Activated naive CD4-positive, alpha-beta T cell treated with anti-CD3 and anti-CD28 coated beads, Interleukin-2, amount 50 U/mL, for 24 hours (primary cell): ENCODE data around the gene MPO.

ENCODE experiments used
- H3K27ac Mint-ChIP-seq: one replicate; pipeline ENCODE4 v1.8.0; 2021; ENCODE audit warnings: mild to moderate bottlenecking, mixed read lengths
- H3K27me3 Mint-ChIP-seq: one replicate; pipeline ENCODE4 v1.8.0; 2021; ENCODE audit warnings: mixed read lengths
- H3K36me3 Mint-ChIP-seq: one replicate; pipeline ENCODE4 v1.8.0; 2021; ENCODE audit warnings: mixed read lengths
- H3K4me1 Mint-ChIP-seq: one replicate; pipeline ENCODE4 v1.8.0; 2021; ENCODE audit warnings: mixed read lengths
- H3K4me3 Mint-ChIP-seq: one replicate; pipeline ENCODE4 v1.8.0; 2021; ENCODE audit warnings: mild to moderate bottlenecking, mixed read lengths
- H3K9me3 Mint-ChIP-seq: one replicate; pipeline ENCODE4 v1.8.0; 2021; ENCODE audit warnings: mixed read lengths

Gene MPO

GRCh38 chr17:58322581-58323185 lies 41.9 kb upstream of the MPO start:
- no peak overlapping the region for H3K27ac Mint-ChIP-seq
- peaks cover 29% of the 10 kb centered on the region for H3K4me1 Mint-ChIP-seq
- H3K9me3 Mint-ChIP-seq: no peaks in the 10 kb centered on the region
- H3K4me3 Mint-ChIP-seq: no peak overlapping the region
- no peaks in the 10 kb centered on the region for H3K27me3 Mint-ChIP-seq
- H3K36me3 Mint-ChIP-seq: no peaks in the 10 kb centered on the region

GRCh38 chr17:58321571-58322525 lies 41.1 kb upstream of the MPO start:
- no peaks in the 10 kb centered on the region for H3K27me3 Mint-ChIP-seq
- H3K36me3 Mint-ChIP-seq: no peaks in the 10 kb centered on the region
- peaks cover 27% of the 10 kb centered on the region for H3K4me1 Mint-ChIP-seq
- no peaks in the 10 kb centered on the region for H3K9me3 Mint-ChIP-seq
- H3K27ac Mint-ChIP-seq: no peak overlapping the region
- H3K4me3 Mint-ChIP-seq: no peak overlapping the region

- peaks cover 18% of the 10 kb centered on the region for H3K4me1 Mint-ChIP-seq
Measured at GRCh38 chr17:58320570-58321323, 40.0 kb upstream of the MPO start.

GRCh38 chr17:58320163-58320558 lies 39.4 kb upstream of the MPO start:
- no peaks in the 10 kb centered on the region for H3K27me3 Mint-ChIP-seq
- peaks cover 15% of the 10 kb centered on the region for H3K4me1 Mint-ChIP-seq
- H3K27ac Mint-ChIP-seq: no peak overlapping the region
- no peaks in the 10 kb centered on the region for H3K36me3 Mint-ChIP-seq
- no peaks in the 10 kb centered on the region for H3K9me3 Mint-ChIP-seq
- H3K4me3 Mint-ChIP-seq: no peak overlapping the region

More at GRCh38 chr17:58320570-58321323, 40.0 kb upstream of the MPO start:
- no peak overlapping the region for H3K27ac Mint-ChIP-seq
- no peaks in the 10 kb centered on the region for H3K27me3 Mint-ChIP-seq
- H3K9me3 Mint-ChIP-seq: no peaks in the 10 kb centered on the region
- H3K4me3 Mint-ChIP-seq: no peak overlapping the region
- no peaks in the 10 kb centered on the region for H3K36me3 Mint-ChIP-seq

- Mint-ChIP-seq H3K9me3 (no peaks in the 10 kb centered on the region), H3K27ac (peak overlapping the region; percentile 77), H3K4me1 (peaks cover 12% of the 10 kb centered on the region), H3K4me3 (no peak overlapping the region), H3K36me3 (no peaks in the 10 kb centered on the region), H3K27me3 (no peaks in the 10 kb centered on the region)
Measured at GRCh38 chr17:58319173-58320162, 38.7 kb upstream of the MPO start.

- H3K9me3 Mint-ChIP-seq: no peaks in the 10 kb centered on the region
- peaks cover 12% of the 10 kb centered on the region for H3K4me1 Mint-ChIP-seq
- no peak overlapping the region for H3K4me3 Mint-ChIP-seq
- no peaks in the 10 kb centered on the region for H3K27me3 Mint-ChIP-seq
- H3K27ac Mint-ChIP-seq: peak overlapping the region; percentile 8
- no peaks in the 10 kb centered on the region for H3K36me3 Mint-ChIP-seq
Measured at GRCh38 chr17:58318627-58319172, 38.0 kb upstream of the MPO start.

- Mint-ChIP-seq H3K27me3 (no peaks in the 10 kb centered on the region), H3K36me3 (no peaks in the 10 kb centered on the region), H3K4me3 (no peak overlapping the region), H3K27ac (peak overlapping the region; percentile 55), H3K9me3 (no peaks in the 10 kb centered on the region), H3K4me1 (peaks cover 12% of the 10 kb centered on the region)
Measured at GRCh38 chr17:58318065-58318481, 37.3 kb upstream of the MPO start.

GRCh38 chr17:58317421-58318064 lies 36.8 kb upstream of the MPO start:
- peaks cover 12% of the 10 kb centered on the region for H3K4me1 Mint-ChIP-seq
- H3K27me3 Mint-ChIP-seq: no peaks in the 10 kb centered on the region

GRCh38 chr17:58316260-58316960 lies 35.7 kb upstream of the MPO start:
- no peak overlapping the region for H3K4me3 Mint-ChIP-seq
- no peaks in the 10 kb centered on the region for H3K27me3 Mint-ChIP-seq
- no peaks in the 10 kb centered on the region for H3K36me3 Mint-ChIP-seq
- peaks cover 12% of the 10 kb centered on the region for H3K4me1 Mint-ChIP-seq
- no peak overlapping the region for H3K27ac Mint-ChIP-seq
- no peaks in the 10 kb centered on the region for H3K9me3 Mint-ChIP-seq

More at GRCh38 chr17:58317421-58318064, 36.8 kb upstream of the MPO start:
- H3K4me3 Mint-ChIP-seq: peak overlapping the region; percentile 53
- H3K9me3 Mint-ChIP-seq: no peaks in the 10 kb centered on the region
- peak overlapping the region; percentile 96 for H3K27ac Mint-ChIP-seq
- no peaks in the 10 kb centered on the region for H3K36me3 Mint-ChIP-seq

- H3K36me3 Mint-ChIP-seq: no peaks in the 10 kb centered on the region
- peaks cover 12% of the 10 kb centered on the region for H3K4me1 Mint-ChIP-seq
- no peaks in the 10 kb centered on the region for H3K27me3 Mint-ChIP-seq
- H3K27ac Mint-ChIP-seq: no peak overlapping the region
- no peak overlapping the region for H3K4me3 Mint-ChIP-seq
- H3K9me3 Mint-ChIP-seq: no peaks in the 10 kb centered on the region
Measured at GRCh38 chr17:58315750-58316149, 35.0 kb upstream of the MPO start.

- H3K4me1 Mint-ChIP-seq: peaks cover 12% of the 10 kb centered on the region
- no peaks in the 10 kb centered on the region for H3K36me3 Mint-ChIP-seq
- H3K27me3 Mint-ChIP-seq: no peaks in the 10 kb centered on the region
- H3K27ac Mint-ChIP-seq: no peak overlapping the region
- no peaks in the 10 kb centered on the region for H3K9me3 Mint-ChIP-seq
- no peak overlapping the region for H3K4me3 Mint-ChIP-seq
Measured at GRCh38 chr17:58315281-58315711, 34.6 kb upstream of the MPO start.

GRCh38 chr17:58314706-58315015 lies 33.9 kb upstream of the MPO start:
- Mint-ChIP-seq H3K27me3 (no peaks in the 10 kb centered on the region), H3K36me3 (no peaks in the 10 kb centered on the region), H3K27ac (no peak overlapping the region), H3K4me3 (no peak overlapping the region), H3K9me3 (no peaks in the 10 kb centered on the region), H3K4me1 (peaks cover 12% of the 10 kb centered on the region)

- no peaks in the 10 kb centered on the region for H3K27me3 Mint-ChIP-seq
- H3K36me3 Mint-ChIP-seq: no peaks in the 10 kb centered on the region
- H3K4me3 Mint-ChIP-seq: no peak overlapping the region
- H3K4me1 Mint-ChIP-seq: peaks cover 12% of the 10 kb centered on the region
- no peaks in the 10 kb centered on the region for H3K9me3 Mint-ChIP-seq
- peak overlapping the region; percentile 3 for H3K27ac Mint-ChIP-seq
Measured at GRCh38 chr17:58313815-58314705, 33.3 kb upstream of the MPO start.
